ENCODE results near the gene SRD5A1. TPM values are rescaled to one million over a fixed set of nuclear protein-coding genes. Genes with fewer than 3 reads are reported as not detected.

Gene SRD5A1
- total RNA-seq, 1 donor from 2014 or later = 16.6 TPM

GRCh38 chr5:6673031-6673430, 39.8 kb downstream of the SRD5A1 start:
- Mint-ChIP-seq H3K4me1 (no peaks in the 10 kb centered on the region), H3K27me3 (no peaks in the 10 kb centered on the region), H3K9me3 (peaks cover 9% of the 10 kb centered on the region), H3K36me3 (ENCODE audit: low read depth) (peaks cover 19% of the 10 kb centered on the region), H3K27ac (no peak overlapping the region), H3K4me3 (no peak overlapping the region)
- intact Hi-C loops (cut with micrococcal nuclease) = no loop called here
- peak; percentile 21 for DNase-seq

DNA sequence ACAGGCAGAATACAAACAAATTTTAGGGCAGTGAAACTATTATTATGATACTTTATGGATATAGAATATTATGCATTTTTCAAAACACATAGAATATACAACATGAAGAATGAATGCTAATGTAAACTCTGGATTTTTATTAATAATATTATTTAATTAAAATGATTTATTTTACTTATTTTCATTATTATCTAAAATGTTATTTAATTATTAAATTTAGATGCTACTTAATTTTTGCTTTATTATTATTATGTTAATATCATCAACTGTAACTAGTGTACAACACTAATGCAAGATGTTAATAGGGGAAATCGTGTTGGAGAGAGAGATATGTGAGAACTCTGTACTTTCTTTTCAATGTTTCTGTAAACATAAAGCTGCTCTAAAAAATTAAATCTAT, 40.7 kb downstream of the SRD5A1 start:
- H3K4me1 Mint-ChIP-seq = no peaks in the 10 kb centered on the region
- H3K27ac Mint-ChIP-seq = no peak overlapping the region
- H3K4me3 Mint-ChIP-seq = no peak overlapping the region
- peaks cover 18% of the 10 kb centered on the region for H3K36me3 Mint-ChIP-seq (ENCODE audit: low read depth)
- no peak for DNase-seq
- peaks cover 9% of the 10 kb centered on the region for H3K9me3 Mint-ChIP-seq
- no peaks in the 10 kb centered on the region for H3K27me3 Mint-ChIP-seq
- intact Hi-C loops (cut with micrococcal nuclease) = no loop called here

- Mint-ChIP-seq H3K9me3 (peaks cover 9% of the 10 kb centered on the region), H3K4me3 (no peak overlapping the region), H3K27me3 (no peaks in the 10 kb centered on the region), H3K4me1 (no peaks in the 10 kb centered on the region), H3K36me3 (ENCODE audit: low read depth) (peaks cover 18% of the 10 kb centered on the region), H3K27ac (no peak overlapping the region)
- DNase-seq = peak; percentile 29
- intact Hi-C loops (cut with micrococcal nuclease) = no loop called here
Observed at GRCh38 chr5:6674421-6674820, 41.2 kb downstream of the SRD5A1 start.

- H3K36me3 Mint-ChIP-seq (ENCODE audit: low read depth) = peaks cover 15% of the 10 kb centered on the region
- intact Hi-C loops (cut with micrococcal nuclease) = no loop called here
- no peaks in the 10 kb centered on the region for H3K4me1 Mint-ChIP-seq
- H3K27me3 Mint-ChIP-seq = no peaks in the 10 kb centered on the region
- no peak overlapping the region for H3K4me3 Mint-ChIP-seq
- no peak for DNase-seq
- no peak overlapping the region for H3K27ac Mint-ChIP-seq
- peaks cover 9% of the 10 kb centered on the region for H3K9me3 Mint-ChIP-seq
Observed at GRCh38 chr5:6674886-6675285, 41.6 kb downstream of the SRD5A1 start.

GRCh38 chr5:6675784-6676491, 42.7 kb downstream of the SRD5A1 start:
- H3K4me3 Mint-ChIP-seq = no peak overlapping the region
- peaks cover 6% of the 10 kb centered on the region for H3K36me3 Mint-ChIP-seq (ENCODE audit: low read depth)
- intact Hi-C loops (cut with micrococcal nuclease) = no loop called here
- no peak overlapping the region for H3K27ac Mint-ChIP-seq
- H3K27me3 Mint-ChIP-seq = no peaks in the 10 kb centered on the region
- H3K9me3 Mint-ChIP-seq = peaks cover 8% of the 10 kb centered on the region
- DNase-seq = peak; percentile 27
- no peaks in the 10 kb centered on the region for H3K4me1 Mint-ChIP-seq

- Mint-ChIP-seq H3K27ac (no peak overlapping the region), H3K4me3 (no peak overlapping the region), H3K27me3 (peaks cover 2% of the 10 kb centered on the region), H3K9me3 (peaks cover 3% of the 10 kb centered on the region), H3K36me3 (ENCODE audit: low read depth) (peaks cover 2% of the 10 kb centered on the region), H3K4me1 (no peaks in the 10 kb centered on the region)
- intact Hi-C loops (cut with micrococcal nuclease) = no loop called here
- peak; percentile 22 for DNase-seq
Observed at GRCh38 chr5:6676702-6677101, 43.5 kb downstream of the SRD5A1 start.

GRCh38 chr5:6678385-6678784, 45.1 kb downstream of the SRD5A1 start:
- Mint-ChIP-seq H3K4me1 (no peaks in the 10 kb centered on the region), H3K27me3 (peaks cover 2% of the 10 kb centered on the region), H3K9me3 (peaks cover 3% of the 10 kb centered on the region), H3K4me3 (no peak overlapping the region), H3K36me3 (ENCODE audit: low read depth) (peaks cover 2% of the 10 kb centered on the region), H3K27ac (no peak overlapping the region)
- intact Hi-C loops (cut with micrococcal nuclease) = no loop called here
- DNase-seq = peak; percentile 22

- no peaks in the 10 kb centered on the region for H3K4me1 Mint-ChIP-seq
- DNase-seq = no peak
- H3K27me3 Mint-ChIP-seq = peaks cover 4% of the 10 kb centered on the region
- H3K27ac Mint-ChIP-seq = no peak overlapping the region
- peaks cover 3% of the 10 kb centered on the region for H3K9me3 Mint-ChIP-seq
- H3K36me3 Mint-ChIP-seq (ENCODE audit: low read depth) = no peaks in the 10 kb centered on the region
- H3K4me3 Mint-ChIP-seq = no peak overlapping the region
- intact Hi-C loops (cut with micrococcal nuclease) = no loop called here
Observed at GRCh38 chr5:6680922-6681321, 47.7 kb downstream of the SRD5A1 start.

GRCh38 chr5:6681682-6682081, 48.4 kb downstream of the SRD5A1 start:
- Mint-ChIP-seq H3K9me3 (no peaks in the 10 kb centered on the region), H3K27ac (no peak overlapping the region), H3K4me1 (no peaks in the 10 kb centered on the region), H3K27me3 (peaks cover 8% of the 10 kb centered on the region), H3K36me3 (ENCODE audit: low read depth) (no peaks in the 10 kb centered on the region), H3K4me3 (no peak overlapping the region)
- DNase-seq = no peak
- intact Hi-C loops (cut with micrococcal nuclease) = no loop called here

- H3K27me3 Mint-ChIP-seq = peaks cover 11% of the 10 kb centered on the region
- no peak overlapping the region for H3K27ac Mint-ChIP-seq
Observed at GRCh38 chr5:6682239-6682638, 49.0 kb downstream of the SRD5A1 start.

DNA sequence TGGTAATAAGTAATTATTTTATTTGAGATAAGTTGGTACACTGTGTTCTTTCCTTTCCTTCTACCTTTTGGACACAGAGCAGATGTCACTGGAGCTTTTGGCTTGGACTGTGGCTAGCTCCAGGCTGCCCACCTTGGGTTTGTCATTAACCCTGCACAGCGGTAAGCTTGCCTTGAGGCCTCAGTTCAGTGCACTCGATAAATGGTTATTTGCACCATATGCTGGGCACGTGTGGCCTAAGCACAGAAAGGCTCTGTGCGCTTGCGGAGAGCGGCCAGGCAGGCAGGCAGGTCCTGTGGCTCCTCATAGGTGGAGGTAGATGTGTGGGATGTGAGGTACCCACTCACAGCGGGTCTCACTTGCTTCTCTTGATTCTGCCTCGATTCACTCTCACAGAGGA, 50.0 kb downstream of the SRD5A1 start:
- Mint-ChIP-seq H3K27ac (no peak overlapping the region), H3K9me3 (no peaks in the 10 kb centered on the region), H3K4me3 (no peak overlapping the region), H3K36me3 (ENCODE audit: low read depth) (no peaks in the 10 kb centered on the region), H3K4me1 (peaks cover 2% of the 10 kb centered on the region), H3K27me3 (peaks cover 15% of the 10 kb centered on the region)
- intact Hi-C loops (cut with micrococcal nuclease) = no loop called here
- DNase-seq = peak; percentile 41

More at GRCh38 chr5:6682239-6682638, 49.0 kb downstream of the SRD5A1 start:
- H3K36me3 Mint-ChIP-seq (ENCODE audit: low read depth) = no peaks in the 10 kb centered on the region
- no peaks in the 10 kb centered on the region for H3K4me1 Mint-ChIP-seq
- H3K9me3 Mint-ChIP-seq = no peaks in the 10 kb centered on the region
- intact Hi-C loops (cut with micrococcal nuclease) = no loop called here
- no peak overlapping the region for H3K4me3 Mint-ChIP-seq
- no peak for DNase-seq

DNA sequence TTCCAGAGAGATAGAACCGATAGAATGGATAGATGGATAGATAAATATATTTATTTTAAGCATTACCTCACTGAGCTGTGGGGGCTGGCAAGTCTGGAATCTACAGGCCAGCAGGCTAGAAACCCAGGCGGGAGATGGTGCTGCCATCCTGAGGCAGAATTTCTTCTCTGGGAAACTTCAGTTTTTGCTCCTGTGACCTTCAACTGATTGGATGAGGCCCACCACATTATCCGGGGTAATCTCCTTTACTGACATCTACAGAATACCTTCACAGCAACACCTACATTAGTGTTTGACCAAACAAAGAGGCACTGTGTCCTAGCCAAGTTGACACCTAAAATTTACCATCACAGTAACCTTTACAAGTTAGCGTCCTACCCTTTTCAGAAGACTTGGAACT, 50.8 kb downstream of the SRD5A1 start:
- Mint-ChIP-seq H3K4me1 (peaks cover 2% of the 10 kb centered on the region), H3K36me3 (ENCODE audit: low read depth) (no peaks in the 10 kb centered on the region), H3K9me3 (no peaks in the 10 kb centered on the region), H3K4me3 (no peak overlapping the region), H3K27me3 (peaks cover 19% of the 10 kb centered on the region), H3K27ac (no peak overlapping the region)
- DNase-seq = peak; percentile 37
- intact Hi-C loops (cut with micrococcal nuclease) = no loop called here

- intact Hi-C loops (cut with micrococcal nuclease) = no loop called here
- Mint-ChIP-seq H3K4me3 (no peak overlapping the region), H3K36me3 (ENCODE audit: low read depth) (no peaks in the 10 kb centered on the region), H3K4me1 (peaks cover 2% of the 10 kb centered on the region), H3K9me3 (no peaks in the 10 kb centered on the region), H3K27me3 (peaks cover 30% of the 10 kb centered on the region), H3K27ac (no peak overlapping the region)
- DNase-seq = peak; percentile 46
Observed at GRCh38 chr5:6686501-6686900, 53.3 kb downstream of the SRD5A1 start.

DNA sequence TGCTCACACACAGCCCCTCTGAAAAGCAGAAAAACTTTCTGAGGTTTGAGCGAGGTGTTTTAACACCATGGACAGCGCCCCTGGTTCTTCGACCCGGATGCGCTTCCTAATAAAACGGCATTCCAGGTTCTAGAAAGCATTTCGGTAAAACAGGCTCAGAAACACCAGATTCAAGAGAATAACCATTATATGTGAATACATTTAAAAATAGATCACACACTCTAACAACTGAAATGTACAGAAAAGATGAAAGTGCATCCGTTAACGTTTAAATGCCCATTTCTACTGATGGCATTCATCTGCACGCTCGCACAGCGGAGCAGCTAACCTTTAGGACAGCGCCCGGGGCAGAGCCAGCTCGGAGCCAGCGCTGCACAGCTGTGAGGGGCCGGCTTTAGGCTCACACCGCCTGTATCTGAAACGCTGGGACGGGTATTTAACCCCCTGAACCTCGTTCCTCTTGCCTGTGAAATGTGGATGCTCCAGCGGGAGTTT, 53.7 kb downstream of the SRD5A1 start:
- H3K27ac Mint-ChIP-seq = no peak overlapping the region
- peak; percentile 65 for DNase-seq
- intact Hi-C loops (cut with micrococcal nuclease) = no loop called here
- no peaks in the 10 kb centered on the region for H3K9me3 Mint-ChIP-seq
- peaks cover 28% of the 10 kb centered on the region for H3K27me3 Mint-ChIP-seq
- no peak overlapping the region for H3K4me3 Mint-ChIP-seq
- H3K36me3 Mint-ChIP-seq (ENCODE audit: low read depth) = no peaks in the 10 kb centered on the region
- peaks cover 2% of the 10 kb centered on the region for H3K4me1 Mint-ChIP-seq

DNA sequence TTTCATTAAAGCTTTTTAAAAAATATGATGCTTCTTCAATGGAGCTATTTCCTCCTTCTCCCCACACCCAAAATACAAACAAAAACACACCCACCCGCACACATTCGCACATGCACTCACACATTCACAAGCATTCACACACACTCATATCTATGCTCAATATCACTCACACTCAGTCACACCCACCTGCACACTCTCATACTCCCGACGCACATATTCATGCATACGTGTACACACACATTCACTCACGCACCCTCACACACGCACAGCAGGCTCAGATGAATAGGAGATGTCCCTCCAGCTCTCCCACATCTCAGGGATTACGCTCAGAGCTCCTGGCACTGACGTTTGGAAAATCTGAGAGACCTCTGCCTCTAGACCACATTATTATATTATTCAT, 54.3 kb downstream of the SRD5A1 start:
- H3K36me3 Mint-ChIP-seq (ENCODE audit: low read depth) = no peaks in the 10 kb centered on the region
- H3K27me3 Mint-ChIP-seq = peaks cover 30% of the 10 kb centered on the region

More for the DNA sequence above, 54.3 kb downstream of the SRD5A1 start:
- no peak for DNase-seq
- Mint-ChIP-seq H3K9me3 (no peaks in the 10 kb centered on the region), H3K4me3 (no peak overlapping the region), H3K27ac (no peak overlapping the region), H3K4me1 (peaks cover 2% of the 10 kb centered on the region)
- intact Hi-C loops (cut with micrococcal nuclease) = no loop called here
